ENCODE results near the gene RAD52. TPM values are rescaled to one million over a fixed set of nuclear protein-coding genes. Genes with fewer than 3 reads are reported as not detected.
A peak's percentile ranks its signal among the peaks of the same experiment; 100 is the strongest.

The RAD52 gene
- total RNA-seq (1 to 10 TPM; 4.1 to 9.7 (median 6.2) TPM), polyA plus RNA-seq (1 to 10 TPM; 4.3 to 7.9 TPM)
- long read RNA-seq, donor 1, result 0 reads
- long read RNA-seq, donor 2, partial matches to known transcripts, result 1 of 9 reads
- long read RNA-seq, donor 2, other reads (novel, unspliced or antisense), result 5 of 9 reads
- long read RNA-seq, donor 3, partial matches to known transcripts, result 0 of 1 reads
- long read RNA-seq, donor 3, other reads (novel, unspliced or antisense), result 1 of 1 reads

DNA sequence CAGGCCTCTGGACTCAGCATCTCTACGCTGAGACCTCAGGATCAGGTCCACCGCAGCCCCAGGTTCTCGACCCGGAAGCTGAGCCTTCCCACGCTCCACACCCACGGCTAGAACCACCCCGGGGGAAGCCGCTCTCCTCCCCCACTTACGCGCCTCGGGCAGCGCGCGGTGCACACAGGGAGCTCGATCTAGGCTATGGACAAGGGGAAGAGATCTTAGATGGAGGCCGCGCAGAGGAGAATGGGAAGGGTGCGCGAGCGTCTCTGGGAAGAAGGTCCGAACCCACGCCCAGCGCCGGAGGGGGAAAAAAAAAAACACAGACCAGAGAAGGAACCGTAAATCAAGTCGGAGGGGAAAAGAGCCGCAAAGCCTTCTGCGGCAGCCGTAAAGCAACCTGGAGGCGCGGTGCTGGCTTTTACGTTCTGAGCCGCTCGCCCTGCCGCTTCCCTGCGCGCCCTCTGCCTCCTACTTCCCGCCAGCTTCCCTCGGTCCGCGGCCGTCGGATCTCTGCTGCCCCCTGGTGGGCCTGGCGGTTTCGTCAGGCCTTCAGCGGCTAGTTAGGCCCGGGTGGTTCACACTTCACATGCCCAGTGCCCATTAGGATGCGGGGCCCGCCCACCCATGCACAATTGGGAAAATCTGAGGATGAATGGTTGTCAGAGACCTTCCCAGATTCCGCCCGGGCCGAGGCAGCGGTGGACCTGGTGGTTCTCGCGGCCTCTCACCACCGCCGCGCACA is at the start of gene RAD52:
RAD52 (minus strand) TSS at position 242 of the 739 bp plus-strand sequence. CDS start 16,636 bp downstream, outside the sequence.
- 0 to 1% (median 1%) methylated on average over 45 to 58 of the region's 58 CpGs for WGBS, 4 donors
- peak in 1 of 2 donors; percentile 48 for TF ChIP-seq POLR2A (IDR thresholded peaks at IDR 0.05)
- TF ChIP-seq, protein P1, sequence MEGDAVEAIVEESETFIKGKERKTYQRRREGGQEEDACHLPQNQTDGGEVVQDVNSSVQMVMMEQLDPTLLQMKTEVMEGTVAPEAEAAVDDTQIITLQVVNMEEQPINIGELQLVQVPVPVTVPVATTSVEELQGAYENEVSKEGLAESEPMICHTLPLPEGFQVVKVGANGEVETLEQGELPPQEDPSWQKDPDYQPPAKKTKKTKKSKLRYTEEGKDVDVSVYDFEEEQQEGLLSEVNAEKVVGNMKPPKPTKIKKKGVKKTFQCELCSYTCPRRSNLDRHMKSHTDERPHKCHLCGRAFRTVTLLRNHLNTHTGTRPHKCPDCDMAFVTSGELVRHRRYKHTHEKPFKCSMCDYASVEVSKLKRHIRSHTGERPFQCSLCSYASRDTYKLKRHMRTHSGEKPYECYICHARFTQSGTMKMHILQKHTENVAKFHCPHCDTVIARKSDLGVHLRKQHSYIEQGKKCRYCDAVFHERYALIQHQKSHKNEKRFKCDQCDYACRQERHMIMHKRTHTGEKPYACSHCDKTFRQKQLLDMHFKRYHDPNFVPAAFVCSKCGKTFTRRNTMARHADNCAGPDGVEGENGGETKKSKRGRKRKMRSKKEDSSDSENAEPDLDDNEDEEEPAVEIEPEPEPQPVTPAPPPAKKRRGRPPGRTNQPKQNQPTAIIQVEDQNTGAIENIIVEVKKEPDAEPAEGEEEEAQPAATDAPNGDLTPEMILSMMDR (IDR thresholded peaks at IDR 0.05), result peak; percentile 95 to 100 (median 99)
- no peaks in the 10 kb centered on the region for H3K9me3 ChIP-seq
- DNase-seq (peak; percentile 98 to 99 (median 98)), ATAC-seq (peak; percentile 97 to 98 (median 97))
- peak within 1 kb of the TSS; percentile 76 to 98 (median 92) for H3K27ac ChIP-seq
- H3K36me3 ChIP-seq, result no peaks in the 10 kb centered on the region
- peak within 1 kb of the TSS; percentile 68 to 94 (median 82) for H3K4me3 ChIP-seq
- peaks cover 0 to 22% (median 12%) of the 10 kb centered on the region in 12 donors for H3K4me1 ChIP-seq
- H3K27me3 ChIP-seq, result no peaks in the 10 kb centered on the region
- intact Hi-C loops (cut with DNase I), result loop anchor here in 9 of 10 donors (1.0 to 10.0 kb wide), 14 partner anchors 41 to 643 kb away; partner anchors contain the start of genes ERC1 (in 5 of the 9), WNK1 (in 2 of the 9) and FBXL14 (in 1 of the 9)

GRCh38 chr12:998020-998874 is 48.8 kb upstream of the RAD52 start:
- Histone ChIP-seq H3K36me3 (peaks cover 0 to 9% (median 3%) of the 10 kb centered on the region in 9 donors), H3K27me3 (no peaks in the 10 kb centered on the region), H3K27ac (peak overlapping the region in 4 of 12 donors; percentile 16 to 30 (median 25)), H3K9me3 (no peaks in the 10 kb centered on the region), H3K4me1 (peaks cover 0 to 31% (median 16%) of the 10 kb centered on the region in 12 donors), H3K4me3 (no peak overlapping the region)
- 51 to 66% (median 57%) methylated on average over 6 of the region's 6 CpGs for WGBS, 4 donors
- intact Hi-C loops (cut with DNase I), result loop anchor here in 5 of 10 donors (10.0 kb wide), 4 partner anchors 57 to 597 kb away; partner anchors contain the start of gene FBXL14 (in 1 of the 5)
- ATAC-seq (peak in 3 of 4 donors; percentile 64 to 86 (median 83)), DNase-seq (no peak)
- TF ChIP-seq, protein P1 (IDR thresholded peaks at IDR 0.05), result no peak
- no peak for TF ChIP-seq POLR2A (IDR thresholded peaks at IDR 0.05)

GRCh38 chr12:997505-997904 is 48.0 kb upstream of the RAD52 start:
- H3K4me3 ChIP-seq, result no peak overlapping the region
- H3K36me3 ChIP-seq, result peaks cover 0 to 9% (median 3%) of the 10 kb centered on the region in 9 donors
- WGBS, 4 donors, result 67 to 94% (median 82%) methylated on average over 1 of the region's 1 CpG
- intact Hi-C loops (cut with DNase I), result loop anchor here in 5 of 10 donors (10.0 kb wide), 4 partner anchors 57 to 597 kb away; partner anchors contain the start of gene FBXL14 (in 1 of the 5)
- H3K27me3 ChIP-seq, result no peaks in the 10 kb centered on the region
- DNase-seq (no peak), ATAC-seq (no peak)
- H3K27ac ChIP-seq, result peak overlapping the region in 1 of 12 donors; percentile 13
- no peaks in the 10 kb centered on the region for H3K9me3 ChIP-seq
- H3K4me1 ChIP-seq, result peaks cover 0 to 36% (median 20%) of the 10 kb centered on the region in 12 donors
- TF ChIP-seq, protein P1 (IDR thresholded peaks at IDR 0.05), result no peak
- no peak for TF ChIP-seq POLR2A (IDR thresholded peaks at IDR 0.05)
